HG03571 (cell line): ENCODE data around the gene SLC2A4RG.

Source experiments
- ATAC-seq: cut with Tn5 transposase; IDR thresholded peaks from one replicate; pipeline ENCODE4 v1.9.1; 2021; ENCODE audit not compliant: unreplicated experiment

SLC2A4RG gene

DNA sequence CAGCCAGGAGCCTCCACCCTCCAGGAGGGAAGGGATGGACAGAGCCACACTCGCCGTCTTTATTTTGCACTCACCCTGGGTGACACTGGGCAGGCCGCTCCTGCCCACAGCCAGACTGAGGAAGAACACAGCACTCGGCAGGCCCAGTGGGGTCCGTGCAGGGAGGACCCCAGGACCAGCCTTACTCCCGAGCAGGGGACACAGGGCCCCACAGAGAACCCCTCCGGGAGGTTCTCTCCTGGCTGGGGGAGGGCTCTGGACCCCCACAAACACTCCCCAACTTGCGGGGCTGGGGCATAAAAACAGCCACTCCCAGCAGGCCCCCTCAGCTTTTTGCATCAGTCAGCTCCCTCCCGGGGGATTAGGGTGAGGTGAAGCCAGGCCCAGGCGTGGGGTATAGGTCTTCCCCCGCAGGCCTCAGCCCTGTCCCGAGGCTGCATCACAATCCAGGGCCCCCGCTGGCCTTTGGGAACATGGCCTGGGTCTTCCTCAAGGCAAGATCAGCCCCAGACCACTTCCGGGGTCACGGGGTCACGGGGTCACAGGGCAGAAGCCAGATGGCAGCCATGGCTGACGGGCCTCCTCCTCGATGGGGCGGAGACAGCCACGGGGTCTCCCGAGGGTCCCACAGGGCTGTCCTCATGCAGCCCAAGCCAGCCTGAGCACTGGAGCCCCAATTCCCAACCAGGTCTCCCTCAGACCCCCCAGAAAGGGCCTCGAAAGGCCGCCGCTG is 39.9 kb upstream of the SLC2A4RG start:
- no peak for ATAC-seq

DNA sequence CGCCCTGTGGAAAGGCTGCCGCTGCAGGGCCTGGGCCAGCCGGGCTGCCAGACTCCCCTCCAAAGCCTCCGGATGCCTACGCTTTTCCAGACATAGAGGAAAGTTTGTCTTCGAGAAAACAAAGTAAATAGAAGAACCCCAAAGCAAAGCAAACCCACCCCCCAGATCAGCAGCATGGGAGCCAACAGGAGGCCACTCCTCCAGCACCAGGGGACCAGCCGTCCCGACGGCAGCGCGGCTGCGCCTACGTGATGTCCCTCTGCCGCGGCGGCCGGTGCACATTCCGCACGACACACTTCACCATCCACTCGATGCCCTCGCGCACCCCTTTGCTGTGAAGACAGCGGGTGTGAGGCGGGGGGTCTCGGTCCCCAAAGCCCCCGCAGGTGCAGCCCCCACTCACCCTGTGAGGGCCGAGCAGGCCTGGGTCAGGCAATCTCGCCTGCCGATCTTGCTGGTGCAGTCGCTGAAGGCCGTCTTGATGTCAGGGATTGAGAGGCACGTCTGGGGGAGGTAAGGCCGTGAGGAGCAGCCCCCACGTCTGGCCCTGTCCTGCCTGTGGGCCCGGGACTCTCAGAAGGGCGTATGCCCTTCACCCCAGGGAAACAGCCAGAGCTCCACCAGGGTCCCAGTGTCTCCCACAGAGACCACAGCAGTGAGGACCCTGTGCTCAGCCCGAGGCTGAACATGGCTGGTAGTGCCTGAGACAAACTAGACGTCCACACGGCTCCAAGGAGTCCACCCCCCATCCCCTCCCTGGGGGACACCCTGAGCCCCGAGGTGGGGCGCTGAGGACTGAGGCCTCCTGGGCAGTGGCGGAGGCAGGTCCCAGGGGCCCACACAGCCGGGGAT is 39.2 kb upstream of the SLC2A4RG start:
- ATAC-seq, result no peak

DNA sequence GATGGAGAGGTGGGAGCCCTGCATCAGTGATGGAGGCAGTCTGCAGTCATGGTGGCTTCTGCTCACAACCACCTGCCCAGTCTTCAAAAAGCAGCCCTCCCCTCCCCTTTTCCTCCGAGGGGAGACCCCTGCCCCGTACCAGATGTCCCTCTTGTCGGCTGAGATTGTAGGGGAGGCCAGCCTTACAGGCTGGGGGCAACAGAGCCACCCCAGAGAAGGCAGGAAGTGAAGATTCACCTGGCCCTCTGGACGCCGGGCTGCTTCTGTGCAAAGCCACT is 38.6 kb upstream of the SLC2A4RG start:
- no peak for ATAC-seq

DNA sequence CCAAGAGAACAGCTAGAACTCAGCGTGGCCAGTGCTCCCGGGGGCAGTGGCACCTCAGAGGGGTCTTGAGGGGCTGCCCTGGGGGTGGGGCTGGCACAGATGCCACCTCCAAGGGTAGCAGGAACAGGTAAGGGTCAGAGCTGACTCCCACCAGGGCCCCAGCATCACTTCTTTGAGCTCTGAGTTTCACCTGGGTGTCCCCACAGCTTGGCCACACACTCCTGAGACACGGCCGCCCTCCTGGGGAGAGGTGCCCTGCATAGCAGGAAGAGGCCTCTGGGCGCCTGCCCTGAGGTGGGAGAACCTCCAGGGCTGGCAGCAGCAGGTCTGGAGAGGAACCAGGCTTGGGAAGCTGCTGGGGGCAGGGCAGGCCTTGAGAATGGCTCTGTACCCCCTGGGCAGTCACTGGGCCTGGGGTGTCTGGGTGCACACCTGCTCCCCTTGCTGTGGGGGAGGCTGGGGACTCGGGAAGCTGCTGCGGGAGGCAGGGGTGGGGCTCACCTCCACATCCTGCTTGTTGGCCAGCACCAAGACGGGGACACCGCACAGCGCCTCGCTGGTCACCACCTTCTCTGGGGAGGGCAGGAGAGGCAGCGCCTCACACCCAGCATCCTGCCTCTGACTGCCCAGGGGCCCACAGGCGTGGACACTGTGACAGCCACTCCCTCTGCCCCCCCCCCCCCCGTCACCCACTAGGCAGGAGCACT is 38.1 kb upstream of the SLC2A4RG start:
- ATAC-seq, result no peak

DNA sequence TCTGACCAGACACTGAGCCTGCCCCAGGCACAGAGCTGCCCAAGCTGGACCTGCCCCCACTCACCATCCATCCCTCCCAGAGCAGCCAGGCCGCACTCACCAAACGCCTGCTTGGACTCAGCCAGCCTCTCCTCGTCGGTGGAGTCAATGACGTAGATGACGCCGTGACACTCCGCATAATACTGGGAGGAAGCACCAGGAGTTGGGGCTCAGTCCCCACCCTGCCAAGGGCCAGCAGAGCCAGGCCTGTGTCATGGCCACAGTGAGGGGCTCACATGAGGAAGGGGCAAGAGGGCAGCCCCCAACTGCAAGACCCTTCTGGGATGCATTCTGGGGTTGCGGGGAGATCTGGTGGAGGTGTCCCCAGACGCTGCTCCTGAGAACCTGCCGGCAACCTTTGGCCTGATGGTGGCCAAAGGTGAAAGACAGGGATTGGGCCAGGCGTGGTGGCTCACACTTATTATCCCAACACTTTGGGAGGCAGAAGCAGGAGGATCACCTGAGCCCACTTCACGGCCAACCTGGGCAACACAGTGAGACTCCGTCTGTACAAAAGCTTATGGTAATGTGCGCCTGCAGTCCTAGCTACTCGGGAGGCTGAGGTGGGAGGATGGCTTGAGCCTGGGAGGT is 37.4 kb upstream of the SLC2A4RG start:
- ATAC-seq, result no peak

DNA sequence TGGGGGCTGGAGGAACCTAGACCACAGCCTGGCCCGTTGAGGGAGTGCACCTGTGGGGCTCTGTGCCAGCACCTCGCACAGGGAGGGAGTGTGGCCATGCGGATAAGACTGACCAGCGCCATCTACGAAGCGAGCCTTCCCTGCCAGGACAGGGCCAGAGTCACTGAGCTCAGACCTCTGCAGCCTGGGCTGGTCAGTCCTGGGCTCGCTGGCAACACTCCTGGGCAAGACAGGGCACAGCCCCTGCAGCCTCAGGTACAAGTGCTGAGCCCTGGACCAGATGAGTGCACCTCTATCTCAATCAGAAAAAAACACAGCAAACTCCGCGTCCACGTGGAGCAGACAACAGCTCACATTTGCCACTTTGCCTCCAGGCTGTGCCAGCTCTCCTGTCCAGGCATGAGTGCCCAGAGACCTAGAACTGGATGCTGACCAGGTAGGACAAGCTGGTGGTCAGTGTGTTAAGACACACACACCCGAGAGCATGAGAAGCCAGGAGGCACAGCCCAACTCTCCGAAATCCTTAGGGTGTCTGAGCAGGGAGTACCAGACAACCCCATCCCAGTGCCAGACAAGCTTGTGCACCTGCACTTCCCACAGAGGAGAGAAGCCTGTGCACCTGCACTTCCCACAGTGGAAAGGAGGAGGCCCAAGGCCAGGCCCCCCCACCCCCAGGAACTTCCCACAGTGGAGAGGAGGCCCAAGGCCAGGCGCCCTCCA is 36.7 kb upstream of the SLC2A4RG start:
- ATAC-seq, result no peak

DNA sequence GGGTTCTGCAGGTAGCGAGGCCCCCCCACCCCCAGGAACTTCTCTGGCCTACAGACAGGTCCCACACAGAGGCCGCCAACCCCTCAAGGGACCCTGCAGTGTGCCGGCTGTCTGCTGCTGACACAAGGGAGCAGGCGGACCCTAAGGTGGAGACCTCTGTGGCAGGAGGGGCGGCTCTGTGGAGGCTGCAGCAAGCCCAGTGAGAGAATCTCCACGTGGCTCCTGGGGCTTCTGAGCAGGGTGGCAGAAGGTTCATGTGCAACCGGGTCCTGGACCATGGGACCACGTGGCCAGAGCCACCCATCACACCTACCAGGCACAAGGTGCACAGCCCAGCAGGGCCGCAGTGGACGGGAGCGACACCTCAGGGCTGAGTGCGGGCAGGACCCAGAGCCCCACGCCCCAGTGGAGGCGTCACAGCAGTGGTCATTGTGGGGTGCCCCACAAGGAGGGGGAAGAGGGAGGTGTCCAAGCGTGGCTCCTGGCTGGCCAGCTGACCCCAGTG is 36.1 kb upstream of the SLC2A4RG start:
- no peak for ATAC-seq

DNA sequence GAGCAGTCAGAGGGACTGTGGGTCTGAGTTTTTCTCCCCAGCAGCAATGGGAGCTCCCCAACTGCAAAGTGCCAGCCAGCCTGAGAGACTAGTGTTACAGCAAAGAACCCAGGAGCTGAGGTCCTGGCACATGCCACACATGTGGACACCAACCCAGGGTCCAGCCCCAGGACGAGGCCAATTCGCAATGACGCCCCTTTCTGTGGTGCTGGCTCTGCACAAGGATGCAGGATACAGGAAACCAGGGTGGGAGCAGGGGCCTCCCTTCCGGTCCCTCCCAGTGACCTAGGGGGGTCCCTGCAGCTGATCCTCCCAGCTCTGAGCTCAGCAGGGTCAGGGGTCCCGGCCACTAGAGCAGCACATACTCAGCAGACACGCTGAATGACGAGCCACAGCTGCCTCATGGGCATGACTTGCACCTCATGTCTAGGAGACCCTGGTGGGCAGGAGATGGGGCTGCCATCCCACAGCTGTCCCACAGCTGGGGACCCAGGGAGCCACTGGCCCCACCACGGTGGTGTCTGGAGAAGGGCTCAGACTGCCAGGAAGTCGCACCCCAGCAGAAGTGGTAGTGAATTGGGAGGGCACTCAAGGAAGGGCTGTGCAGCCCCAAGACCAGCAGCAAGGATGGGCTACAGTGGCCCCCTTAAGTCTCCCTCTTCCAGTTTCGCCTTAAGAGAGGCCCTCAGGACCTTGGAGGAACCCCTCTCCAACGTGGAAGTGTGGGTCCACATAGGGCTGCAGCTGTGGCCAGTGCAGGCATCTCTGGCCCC is 35.4 kb upstream of the SLC2A4RG start:
- no peak for ATAC-seq

DNA sequence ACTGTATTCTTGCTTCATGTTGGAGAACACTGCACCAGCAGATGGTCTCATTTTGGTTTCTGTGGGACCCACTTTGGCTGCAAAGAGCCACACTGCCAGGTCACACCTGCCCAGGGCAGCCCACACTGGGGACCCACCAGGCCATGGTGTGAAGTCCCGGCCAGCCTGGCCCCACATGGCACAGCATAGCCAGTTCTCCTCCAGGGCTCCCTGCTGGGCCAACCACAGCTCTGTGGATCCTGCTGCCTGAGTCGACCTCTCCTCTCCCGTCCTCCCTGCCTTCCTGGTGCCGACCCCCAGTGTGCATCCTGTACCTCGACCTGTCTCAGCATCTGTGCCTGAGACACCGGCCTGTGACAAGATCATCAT is 34.8 kb upstream of the SLC2A4RG start:
- no peak for ATAC-seq

DNA sequence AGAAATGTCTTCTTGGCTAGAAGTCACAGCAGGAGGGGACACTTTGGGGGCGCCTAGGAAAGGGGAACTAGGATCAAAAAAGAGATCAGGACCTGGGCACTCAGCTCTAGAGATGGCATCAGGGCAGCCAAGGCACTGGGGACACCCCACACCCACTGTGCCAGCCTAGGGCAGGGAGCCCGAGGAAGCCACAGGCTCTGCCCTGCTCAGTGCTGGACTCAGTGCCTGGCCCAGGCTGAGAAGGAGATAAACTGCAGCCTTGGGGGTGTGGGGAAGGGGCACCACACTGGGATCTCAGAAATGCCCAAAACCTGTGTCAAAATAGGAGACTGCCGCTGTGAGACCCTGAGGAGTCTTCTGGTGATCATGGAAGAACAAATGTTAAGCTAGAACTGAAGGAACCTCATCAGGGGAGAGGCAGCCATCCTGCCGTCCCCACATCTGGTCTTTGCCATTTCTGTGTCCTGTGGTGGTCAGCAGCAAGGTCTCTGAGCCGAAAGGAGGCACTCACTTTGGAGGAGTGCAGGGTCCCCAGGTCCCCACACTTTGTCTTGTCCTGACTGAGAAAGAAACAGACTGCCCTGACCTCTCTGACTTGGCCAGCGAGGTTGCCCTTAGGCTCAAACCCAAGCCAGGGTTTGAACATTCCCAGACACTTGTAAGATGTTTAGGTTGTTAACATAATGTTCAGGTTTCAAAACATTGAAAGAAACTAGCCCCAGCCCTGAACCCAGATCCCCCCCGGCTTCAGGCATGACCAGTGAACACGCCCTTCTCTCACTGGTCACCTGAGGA is 34.1 kb upstream of the SLC2A4RG start:
- no peak for ATAC-seq

DNA sequence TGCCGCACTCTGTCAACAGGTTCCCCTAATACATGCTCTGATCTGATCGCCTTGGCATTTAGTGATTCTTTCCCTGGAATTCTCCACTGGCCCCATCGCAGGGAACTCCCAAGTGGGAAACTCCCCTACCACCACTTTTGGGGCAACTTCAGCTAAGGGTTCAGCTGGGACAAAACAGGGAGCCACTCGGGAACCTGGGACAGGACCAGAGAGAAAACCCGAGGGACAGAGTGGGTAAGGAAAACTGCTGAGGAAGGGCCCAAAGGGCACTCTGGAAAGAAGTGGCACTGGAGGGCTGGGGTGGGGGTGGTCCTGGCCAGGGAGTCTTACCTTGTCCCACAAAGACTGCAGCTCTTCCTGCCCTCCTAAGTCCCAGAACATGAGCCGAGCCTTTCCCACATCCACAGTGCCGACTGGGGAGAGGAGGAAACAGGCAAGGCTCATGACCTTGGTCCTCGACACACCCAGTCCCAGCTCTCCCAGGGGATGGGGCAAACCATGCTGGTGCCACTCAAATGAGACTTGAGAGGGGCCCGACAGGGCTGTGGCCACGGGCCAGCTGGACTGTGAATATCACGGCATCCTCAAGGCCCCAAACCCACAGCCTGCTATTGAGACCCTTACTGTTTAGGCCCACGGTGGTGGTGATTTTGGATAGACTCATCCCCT is 33.4 kb upstream of the SLC2A4RG start:
- no peak for ATAC-seq

DNA sequence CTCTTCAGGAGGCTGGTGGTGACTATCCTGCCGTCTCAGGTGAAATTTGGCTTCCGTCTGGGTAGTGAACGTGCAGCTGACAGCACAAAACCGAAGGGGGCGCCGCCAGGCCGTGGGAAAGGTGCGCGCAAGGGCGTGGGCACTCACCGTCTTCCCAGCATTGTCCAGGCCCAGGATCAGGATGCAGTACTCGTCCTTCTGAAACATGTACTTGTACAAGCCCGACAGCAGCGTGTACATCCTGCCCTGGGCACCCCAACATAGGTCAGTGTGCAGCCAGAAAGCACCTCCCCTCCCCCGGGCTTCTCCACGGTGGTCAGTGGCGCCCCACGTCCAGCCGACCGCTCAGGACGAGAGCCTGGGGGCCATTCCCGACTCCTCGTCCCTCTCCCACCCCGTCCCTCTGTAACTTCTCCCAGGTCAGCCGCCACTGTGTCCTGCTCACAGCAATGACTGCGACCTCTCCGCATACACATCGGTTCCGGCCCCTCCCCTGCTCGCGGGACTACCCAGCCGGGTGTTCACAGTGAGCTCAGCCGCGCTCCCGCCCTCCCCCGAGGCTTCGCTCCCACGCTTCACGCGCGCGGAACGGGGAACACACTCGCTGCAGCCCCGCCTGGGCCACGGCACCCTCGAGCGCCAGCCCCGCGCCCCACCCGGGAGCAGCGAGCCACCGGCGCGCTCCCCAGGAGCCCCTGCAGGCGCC is 32.6 kb upstream of the SLC2A4RG start:
- ATAC-seq, result peak; percentile 24

DNA sequence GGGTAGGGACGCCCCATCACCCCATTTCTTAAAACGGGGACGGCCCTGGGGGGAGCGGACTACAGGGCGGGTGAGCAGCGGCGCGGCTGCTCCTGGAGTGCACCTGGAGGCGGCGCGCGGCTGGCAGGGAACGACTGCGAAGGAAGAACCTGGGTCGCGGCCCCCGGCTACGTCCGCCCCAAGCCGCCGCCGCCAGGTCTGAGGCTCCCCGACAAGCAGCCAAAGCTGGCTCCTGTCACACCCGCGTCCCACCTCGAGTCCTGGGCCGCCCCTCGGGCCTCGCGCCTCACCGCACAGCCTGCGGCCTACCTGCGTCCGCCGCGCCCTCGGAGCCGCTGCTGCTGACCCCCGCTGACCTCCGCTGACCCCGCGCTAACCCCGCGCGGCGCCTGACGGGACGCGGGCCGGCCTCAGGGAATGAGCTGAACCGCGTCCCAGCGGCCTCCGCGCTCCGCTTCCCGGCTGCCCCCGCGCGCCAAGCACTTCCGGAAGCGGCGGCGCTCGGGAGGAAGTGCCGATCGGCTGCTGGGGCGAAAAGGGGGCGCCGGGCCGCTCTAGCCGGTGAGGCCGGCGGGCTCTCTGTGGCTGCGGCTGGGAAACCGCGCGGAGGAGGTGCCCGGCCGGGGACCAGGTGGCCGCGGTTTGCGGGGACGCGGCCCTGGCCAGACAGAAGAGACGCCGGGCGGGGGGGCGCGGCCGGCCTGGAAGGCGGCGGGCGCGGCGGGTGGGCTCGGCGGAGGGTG is 31.8 kb upstream of the SLC2A4RG start, which contains the start of the genes ARFRP1 and ZGPAT:
ARFRP1 (minus strand) TSS at position 419 of the 743 bp plus-strand sequence. CDS start 885 bp downstream, outside the sequence.
ZGPAT (plus strand) TSS at position 482 of the 743 bp plus-strand sequence. CDS start 542 bp downstream, outside the sequence.
- ATAC-seq, result peak; percentile 61

DNA sequence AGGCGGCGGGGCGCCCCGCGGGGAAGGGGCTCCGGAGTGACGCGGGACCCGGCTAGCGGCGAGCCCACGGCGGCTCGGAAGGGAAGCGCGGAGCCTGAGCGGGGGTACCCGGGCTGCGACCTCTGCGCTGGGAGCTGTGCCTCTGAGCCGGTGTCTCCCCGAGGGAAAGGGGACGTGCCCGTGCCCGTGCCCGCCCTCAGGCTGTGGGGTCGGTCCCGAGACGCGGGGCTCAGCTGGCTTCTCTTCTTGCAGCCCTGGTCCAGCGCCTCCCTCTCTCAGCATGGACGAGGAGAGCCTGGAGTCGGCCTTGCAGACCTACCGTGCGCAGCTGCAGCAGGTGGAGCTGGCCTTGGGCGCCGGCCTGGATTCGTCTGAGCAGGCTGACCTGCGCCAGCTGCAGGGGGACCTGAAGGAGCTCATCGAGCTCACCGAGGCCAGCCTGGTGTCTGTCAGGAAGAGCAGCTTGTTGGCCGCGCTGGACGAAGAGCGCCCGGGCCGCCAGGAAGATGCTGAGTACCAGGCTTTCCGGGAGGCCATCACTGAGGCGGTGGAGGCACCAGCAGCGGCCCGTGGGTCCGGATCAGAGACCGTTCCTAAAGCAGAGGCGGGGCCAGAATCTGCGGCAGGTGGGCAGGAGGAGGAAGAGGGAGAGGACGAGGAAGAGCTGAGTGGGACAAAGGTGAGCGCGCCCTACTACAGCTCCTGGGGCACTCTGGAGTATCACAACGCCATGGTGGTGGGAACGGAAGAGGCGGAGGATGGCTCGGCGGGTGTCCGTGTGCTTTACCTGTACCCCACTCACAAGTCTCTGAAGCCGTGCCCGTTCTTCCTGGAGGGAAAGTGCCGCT is 31.1 kb upstream of the SLC2A4RG start:
- ATAC-seq, result peak; percentile 32

DNA sequence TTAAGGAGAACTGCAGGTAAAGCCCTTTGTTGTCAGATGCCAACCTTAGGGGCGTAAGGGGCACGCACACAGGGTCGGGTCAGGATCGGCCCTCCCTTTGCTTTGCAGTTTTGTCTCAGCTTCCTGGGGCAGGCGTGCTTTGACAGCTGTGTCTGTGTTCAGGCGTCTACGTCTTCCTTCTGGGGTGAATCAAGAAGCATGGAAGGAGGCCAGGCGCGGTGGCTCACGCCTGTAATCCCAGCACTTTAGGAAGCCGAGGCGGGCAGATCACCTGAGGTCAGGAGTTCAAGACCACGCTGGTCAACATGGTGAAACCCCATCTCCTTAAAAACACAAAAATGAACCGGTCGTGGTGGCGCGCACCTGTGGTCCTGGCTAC is 30.4 kb upstream of the SLC2A4RG start:
- ATAC-seq, result no peak

DNA sequence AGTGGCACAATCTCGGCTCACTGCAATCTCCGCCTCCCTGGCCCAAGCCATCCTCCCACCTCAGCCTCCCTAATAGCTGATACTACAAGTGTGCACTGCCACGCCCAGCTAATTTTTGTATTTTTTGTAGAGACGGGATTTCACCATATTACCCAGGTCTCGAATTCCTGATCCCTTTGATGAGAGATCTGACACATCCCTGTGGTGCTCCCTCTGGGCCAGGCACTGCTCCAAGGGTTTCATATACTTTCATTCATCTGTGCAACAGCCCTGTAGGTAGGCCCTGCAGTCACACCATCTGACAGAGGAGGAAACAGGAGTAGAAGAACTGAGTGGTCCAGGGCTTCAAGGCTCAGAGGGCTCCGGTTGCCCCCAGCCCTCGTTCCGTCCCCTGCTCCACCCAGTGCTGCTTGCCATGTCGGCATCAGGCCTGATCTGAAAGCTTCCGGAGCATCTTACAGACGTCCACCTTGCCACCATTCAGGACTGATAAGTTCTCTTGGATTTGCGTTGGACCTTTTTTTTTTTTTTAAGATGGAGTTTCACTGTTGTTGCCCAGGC is 28.4 kb upstream of the SLC2A4RG start:
- ATAC-seq, result no peak
